ENCODE data around the gene FAF1.
A peak's percentile ranks its signal among the peaks of the same experiment; 100 is the strongest.

The FAF1 gene

DNA sequence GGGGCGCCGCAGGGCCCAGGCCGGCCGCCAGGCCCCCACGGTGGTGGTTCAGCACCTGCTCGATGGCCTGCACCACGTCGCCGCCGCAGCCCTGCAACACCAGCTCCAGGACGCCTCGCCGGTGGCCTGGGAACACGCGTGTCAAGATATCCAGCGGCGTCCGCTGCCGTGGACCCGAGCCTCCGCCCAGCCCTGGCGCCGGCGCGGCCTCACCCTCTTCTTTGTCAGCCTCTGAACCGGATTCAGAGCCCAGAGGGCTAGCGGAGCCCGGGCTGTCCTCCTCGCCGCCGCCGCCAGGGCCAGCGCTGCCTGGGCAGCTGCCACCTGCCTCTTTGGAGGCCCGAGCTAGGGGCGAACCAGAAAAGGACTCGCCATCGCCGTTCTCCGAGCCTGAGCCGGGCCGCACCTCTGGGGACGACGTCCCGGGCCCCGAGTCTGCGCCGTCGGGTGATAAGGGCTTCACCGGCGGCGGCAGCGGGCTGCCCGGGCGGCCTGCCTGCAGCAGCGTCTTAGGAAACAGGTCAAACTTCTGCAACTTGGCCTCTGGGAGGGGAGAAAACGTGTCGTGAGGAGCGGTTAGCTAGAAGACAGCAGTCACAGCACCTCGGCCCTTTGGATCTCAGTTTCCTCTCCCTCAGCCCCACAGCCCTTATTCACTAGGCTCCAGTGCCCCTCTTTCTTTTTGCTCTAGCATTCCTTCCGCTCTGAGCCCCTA lies 540.7 kb downstream of the FAF1 start:
- DNase-seq = no peak

DNA sequence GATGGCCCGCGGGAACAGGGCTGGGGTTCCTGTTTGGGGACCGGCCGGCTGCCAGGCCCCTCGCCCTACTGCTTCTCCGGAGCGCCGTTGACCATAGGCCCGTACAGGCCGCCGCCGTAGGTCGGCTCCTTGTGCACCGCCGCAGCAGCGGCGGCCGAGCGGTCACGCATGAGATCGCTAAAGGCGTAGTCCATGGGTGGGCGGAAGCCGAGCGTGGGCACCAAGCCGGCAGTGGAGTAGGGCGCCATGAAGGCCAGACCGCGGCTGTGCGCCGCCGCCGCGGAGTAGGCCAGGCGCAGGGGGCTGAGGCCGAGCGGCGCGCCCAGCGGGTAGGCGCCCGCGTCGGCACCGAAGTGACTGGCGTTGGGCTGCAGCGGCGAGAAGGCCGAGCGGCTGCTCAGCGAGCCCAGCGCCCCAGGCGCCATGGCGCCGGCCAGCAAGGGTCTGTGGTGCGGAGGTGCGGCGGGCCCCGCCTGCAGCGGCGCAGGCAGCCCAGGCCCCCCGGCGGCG lies 541.4 kb downstream of the FAF1 start:
- Mint-ChIP-seq H3K4me1 (peaks cover 32% of the 10 kb centered on the region), H3K36me3 (ENCODE audit: low read depth) (no peaks in the 10 kb centered on the region), H3K4me3 (no peak overlapping the region), H3K9me3 (no peaks in the 10 kb centered on the region), H3K27ac (no peak overlapping the region), H3K27me3 (peaks cover 80% of the 10 kb centered on the region)
- ATAC-seq (no peak), DNase-seq (peak; percentile 9)

More for the DNA sequence above, 540.7 kb downstream of the FAF1 start:
- peak; percentile 12 for ATAC-seq
- peaks cover 38% of the 10 kb centered on the region for H3K4me1 Mint-ChIP-seq
- H3K9me3 Mint-ChIP-seq = no peaks in the 10 kb centered on the region
- no peak overlapping the region for H3K27ac Mint-ChIP-seq
- no peaks in the 10 kb centered on the region for H3K36me3 Mint-ChIP-seq (ENCODE audit: low read depth)
- peak overlapping the region; percentile 19 for H3K4me3 Mint-ChIP-seq
- peaks cover 81% of the 10 kb centered on the region for H3K27me3 Mint-ChIP-seq

DNA sequence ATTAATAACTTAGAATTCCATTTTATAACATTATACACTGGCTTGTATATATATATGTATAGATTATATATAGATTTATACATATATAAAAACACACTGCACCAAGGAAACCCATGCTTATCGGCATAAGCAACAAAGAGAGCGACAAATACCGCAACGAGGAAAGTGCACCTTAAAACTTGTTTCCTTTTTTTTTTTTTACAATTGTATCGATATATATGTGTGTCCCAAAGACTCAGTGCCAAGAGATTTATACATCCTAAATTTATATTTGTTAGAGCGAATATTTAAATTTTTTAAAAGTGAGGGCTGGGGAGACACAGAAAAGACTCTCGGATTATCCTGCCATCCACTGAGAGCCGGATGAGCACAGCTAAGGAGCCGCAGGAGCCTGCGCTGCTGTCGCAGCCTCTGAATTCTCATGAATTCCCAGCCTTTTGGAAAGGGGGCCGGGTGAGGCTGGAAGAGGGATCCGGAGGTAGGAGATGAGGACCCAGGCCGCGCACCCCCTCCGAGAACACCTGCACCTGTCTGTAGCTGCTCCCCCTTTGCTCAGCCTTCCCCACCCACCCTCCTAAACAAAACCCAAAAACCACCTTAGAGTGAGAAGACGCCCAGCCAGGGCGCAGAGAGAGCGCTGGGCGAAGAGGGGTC lies 542.0 kb downstream of the FAF1 start:
- no peaks in the 10 kb centered on the region for H3K36me3 Mint-ChIP-seq (ENCODE audit: low read depth)
- H3K27me3 Mint-ChIP-seq = peaks cover 80% of the 10 kb centered on the region
- ATAC-seq = no peak
- H3K9me3 Mint-ChIP-seq = no peaks in the 10 kb centered on the region
- no peak for DNase-seq
- peak overlapping the region; percentile 32 for H3K27ac Mint-ChIP-seq
- H3K4me1 Mint-ChIP-seq = peaks cover 28% of the 10 kb centered on the region
- H3K4me3 Mint-ChIP-seq = no peak overlapping the region

DNA sequence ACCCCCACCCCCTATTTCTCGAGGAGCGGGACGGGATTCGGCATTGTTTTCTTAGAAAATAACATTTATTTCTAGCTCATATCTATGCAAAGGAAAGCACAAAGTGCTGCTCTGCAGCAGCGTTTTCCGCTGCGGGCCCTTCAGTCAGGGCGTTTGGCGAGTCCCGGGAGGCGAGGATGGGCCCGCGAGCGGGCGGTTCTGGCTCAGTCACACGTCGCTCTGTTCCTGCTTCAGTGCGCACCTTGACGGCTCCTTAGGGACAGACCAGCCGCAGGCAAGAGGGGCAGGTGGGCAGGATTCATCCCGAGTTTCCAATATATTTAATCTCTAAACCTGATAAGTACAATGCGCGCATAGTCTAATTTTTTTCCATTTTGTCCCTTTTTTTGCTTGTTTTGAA lies 542.6 kb downstream of the FAF1 start:
- Mint-ChIP-seq H3K36me3 (ENCODE audit: low read depth) (no peaks in the 10 kb centered on the region), H3K4me1 (peaks cover 24% of the 10 kb centered on the region), H3K4me3 (no peak overlapping the region), H3K27me3 (peaks cover 80% of the 10 kb centered on the region), H3K9me3 (no peaks in the 10 kb centered on the region), H3K27ac (peak overlapping the region; percentile 32)
- DNase-seq (no peak), ATAC-seq (no peak)

DNA sequence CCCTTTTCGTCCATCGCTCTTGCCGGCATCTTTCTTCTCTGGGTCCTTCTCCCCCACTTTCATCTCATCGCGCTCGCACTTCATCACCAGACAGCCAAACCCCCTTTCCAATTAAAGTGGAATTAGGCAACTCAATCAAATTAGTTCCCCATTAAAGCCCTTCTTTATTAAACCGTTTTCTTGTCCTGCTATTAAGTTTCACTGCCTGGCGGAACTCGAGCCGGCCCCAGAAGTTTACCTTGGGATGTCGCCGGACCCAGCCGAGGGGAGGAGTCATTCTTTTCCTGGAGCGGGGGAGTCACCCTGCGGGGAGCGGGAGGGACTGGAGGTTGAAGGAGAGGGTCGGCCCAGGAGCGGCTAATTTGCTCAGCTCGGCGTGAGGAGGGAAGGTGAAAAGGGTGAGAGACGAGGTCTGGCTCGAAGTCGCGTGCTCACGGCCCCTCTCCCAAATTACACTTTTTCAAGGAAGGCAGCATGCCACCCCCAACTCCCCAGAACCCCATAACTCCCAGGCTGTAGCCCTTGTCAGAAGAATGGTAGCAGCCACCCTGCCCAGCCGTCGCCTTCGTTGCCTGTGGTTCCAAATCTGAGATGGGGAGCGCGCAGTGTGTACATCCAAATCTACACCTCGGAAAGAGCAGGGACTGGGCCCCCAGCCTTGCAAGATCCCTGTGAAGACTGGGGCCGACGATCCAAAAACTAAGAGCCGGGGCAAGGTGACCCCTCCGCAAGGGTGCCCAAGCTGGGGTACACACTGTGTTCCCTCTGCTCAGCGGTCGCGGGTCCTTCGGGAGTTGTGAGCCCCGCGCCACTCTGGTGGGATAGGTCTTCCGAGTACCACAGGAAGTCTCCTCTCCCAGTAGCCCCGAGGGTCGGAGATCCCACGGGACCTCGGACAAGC lies 543.3 kb downstream of the FAF1 start:
- Mint-ChIP-seq H3K4me3 (no peak overlapping the region), H3K36me3 (ENCODE audit: low read depth) (no peaks in the 10 kb centered on the region), H3K27me3 (peaks cover 75% of the 10 kb centered on the region), H3K27ac (no peak overlapping the region), H3K9me3 (no peaks in the 10 kb centered on the region), H3K4me1 (peaks cover 19% of the 10 kb centered on the region)
- ATAC-seq (no peak), DNase-seq (no peak)

DNA sequence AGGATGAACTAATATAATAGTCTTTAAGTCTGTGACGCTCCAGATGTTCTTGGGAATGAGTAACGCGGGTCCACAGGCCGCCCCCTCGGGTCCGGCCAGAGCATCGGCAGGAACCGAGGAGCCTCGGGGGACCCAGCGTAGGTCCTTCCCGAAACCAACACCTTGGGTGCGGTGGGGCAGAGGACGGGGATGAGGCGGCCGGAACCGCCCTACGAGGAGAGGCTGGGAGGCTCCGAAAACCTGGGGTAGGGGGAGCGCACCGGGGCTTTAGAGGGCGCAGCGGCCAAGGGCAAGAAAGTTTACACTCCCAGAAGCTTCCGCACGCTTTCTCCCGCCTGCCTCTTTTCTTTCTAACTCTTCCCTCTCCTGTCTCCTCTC lies 543.9 kb downstream of the FAF1 start:
- H3K9me3 Mint-ChIP-seq = no peaks in the 10 kb centered on the region
- peaks cover 18% of the 10 kb centered on the region for H3K4me1 Mint-ChIP-seq
- DNase-seq (no peak), ATAC-seq (no peak)
- no peaks in the 10 kb centered on the region for H3K36me3 Mint-ChIP-seq (ENCODE audit: low read depth)
- no peak overlapping the region for H3K4me3 Mint-ChIP-seq
- H3K27ac Mint-ChIP-seq = no peak overlapping the region
- peaks cover 73% of the 10 kb centered on the region for H3K27me3 Mint-ChIP-seq

DNA sequence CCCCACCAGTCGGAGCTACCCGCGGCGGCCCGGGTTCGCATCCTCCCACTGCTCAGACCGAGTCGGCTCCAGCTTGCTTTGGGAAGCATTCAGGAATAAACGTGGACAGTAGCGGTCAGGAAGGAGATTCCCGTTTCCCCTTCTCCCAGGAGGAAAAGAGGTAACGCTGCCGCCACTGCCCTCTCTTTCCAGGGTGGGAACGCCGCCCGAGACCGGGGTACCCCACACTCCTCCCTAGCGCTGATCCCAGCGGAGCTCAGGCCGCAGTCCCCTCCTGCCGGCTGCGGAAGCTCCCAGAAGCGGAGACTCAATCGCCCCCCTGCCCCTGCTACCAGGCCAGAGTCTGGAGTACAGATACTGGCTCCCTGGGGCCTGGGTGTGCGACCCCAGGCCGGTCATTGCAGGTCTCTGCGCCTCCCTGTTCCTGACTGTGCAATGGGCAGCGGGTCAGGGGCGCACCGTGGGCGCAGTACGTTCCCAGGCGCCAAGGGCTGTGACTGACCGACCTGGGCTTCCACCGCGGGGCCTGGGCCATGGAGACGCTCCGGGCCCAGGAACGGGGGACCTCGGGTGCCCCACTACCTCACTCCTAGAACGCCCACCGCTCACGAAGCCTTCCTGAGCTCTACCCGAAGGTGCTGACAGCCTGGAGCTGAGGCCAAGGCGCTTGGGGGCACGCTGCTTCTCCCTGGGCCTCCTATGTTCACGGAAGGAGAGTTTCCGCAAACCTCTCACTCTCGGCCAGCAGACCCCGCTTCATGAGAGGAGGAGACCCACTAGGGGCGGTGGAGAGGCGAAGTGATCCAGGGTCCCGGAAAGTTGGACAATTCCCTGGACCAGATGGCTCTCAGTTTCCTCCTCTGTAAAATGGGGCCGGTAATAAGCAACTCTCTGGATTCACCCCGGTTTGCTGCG lies 544.6 kb downstream of the FAF1 start:
- Mint-ChIP-seq H3K36me3 (ENCODE audit: low read depth) (no peaks in the 10 kb centered on the region), H3K9me3 (no peaks in the 10 kb centered on the region), H3K4me3 (no peak overlapping the region), H3K4me1 (peaks cover 17% of the 10 kb centered on the region), H3K27me3 (peaks cover 75% of the 10 kb centered on the region), H3K27ac (no peak overlapping the region)
- ATAC-seq (no peak), DNase-seq (no peak)

DNA sequence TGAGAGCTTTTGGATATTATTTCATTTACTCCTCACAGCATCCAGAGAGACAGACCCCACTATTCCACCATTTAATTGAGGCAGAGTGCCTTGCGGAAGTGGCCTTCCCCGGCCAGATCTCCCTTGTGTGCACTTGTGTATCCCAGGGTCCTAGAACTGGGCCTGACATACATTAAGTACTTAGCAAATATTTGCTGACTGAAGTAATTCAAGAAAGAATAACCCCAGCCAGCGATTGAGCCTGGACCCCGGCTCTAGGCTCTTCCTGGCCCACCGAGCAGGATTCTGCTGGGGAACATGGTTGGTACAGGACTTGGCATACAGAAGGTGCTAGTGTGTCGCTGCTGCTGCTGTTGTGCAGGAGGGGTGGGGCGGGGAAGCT lies 545.2 kb downstream of the FAF1 start:
- DNase-seq (no peak), ATAC-seq (no peak)
- Mint-ChIP-seq H3K9me3 (no peaks in the 10 kb centered on the region), H3K27ac (no peak overlapping the region), H3K27me3 (peaks cover 69% of the 10 kb centered on the region), H3K4me3 (no peak overlapping the region), H3K4me1 (peaks cover 10% of the 10 kb centered on the region), H3K36me3 (ENCODE audit: low read depth) (no peaks in the 10 kb centered on the region)

DNA sequence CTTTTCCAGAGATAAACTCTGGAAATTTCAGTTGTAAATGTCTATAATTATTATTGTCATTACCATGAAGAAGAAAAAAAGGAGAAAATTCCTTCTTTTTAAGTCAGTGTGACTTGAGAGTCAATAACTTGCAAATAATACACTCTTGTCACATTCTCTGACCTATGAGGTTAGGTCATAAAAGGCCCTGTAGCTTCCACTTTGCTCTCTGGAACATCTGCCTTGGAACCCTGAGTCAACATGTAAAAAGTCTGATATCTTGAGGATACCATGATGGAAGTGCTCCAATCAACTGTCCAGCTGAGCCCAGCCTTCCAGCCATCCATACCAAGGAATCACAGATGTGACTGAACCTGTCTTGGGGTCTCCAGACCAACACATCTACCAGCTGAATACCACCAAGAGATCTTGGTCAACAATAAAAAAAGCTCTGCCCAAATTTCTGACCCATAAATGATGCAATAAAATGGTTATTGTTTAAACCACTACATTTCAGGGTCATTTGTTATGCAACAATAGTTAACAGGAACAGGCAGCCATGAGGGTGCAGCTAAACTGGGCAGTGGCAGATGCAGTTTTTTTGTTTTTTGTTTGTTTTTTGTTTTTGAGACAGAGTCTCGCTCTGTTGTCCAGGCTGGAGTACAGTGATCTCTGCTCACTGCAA lies 547.1 kb downstream of the FAF1 start:
- ATAC-seq (no peak), DNase-seq (no peak)
- peaks cover 62% of the 10 kb centered on the region for H3K27me3 Mint-ChIP-seq
- no peak overlapping the region for H3K4me3 Mint-ChIP-seq
- H3K27ac Mint-ChIP-seq = no peak overlapping the region
- no peaks in the 10 kb centered on the region for H3K9me3 Mint-ChIP-seq
- peaks cover 8% of the 10 kb centered on the region for H3K4me1 Mint-ChIP-seq
- no peaks in the 10 kb centered on the region for H3K36me3 Mint-ChIP-seq (ENCODE audit: low read depth)

DNA sequence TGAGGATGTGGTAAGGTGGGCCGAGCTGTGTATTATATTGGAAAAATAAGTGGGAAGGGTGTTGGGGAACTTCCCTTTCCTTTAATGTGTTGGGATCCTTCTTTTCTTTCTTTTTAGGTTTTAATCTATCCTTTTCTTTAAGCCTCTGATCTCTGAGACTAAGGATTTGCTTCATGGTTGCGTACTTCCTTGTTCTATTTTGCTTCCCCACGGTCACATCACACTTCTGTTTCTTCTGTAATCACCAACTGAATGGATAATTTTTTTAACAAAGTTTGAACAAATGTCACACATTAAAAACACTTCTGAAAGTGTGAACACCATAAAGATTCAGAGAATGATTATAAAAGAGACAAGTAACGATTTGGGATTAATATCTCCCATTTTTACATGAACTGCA lies 554.3 kb downstream of the FAF1 start:
- no peaks in the 10 kb centered on the region for H3K4me1 Mint-ChIP-seq
- ATAC-seq (no peak), DNase-seq (no peak)
- H3K36me3 Mint-ChIP-seq (ENCODE audit: low read depth) = no peaks in the 10 kb centered on the region
- H3K27ac Mint-ChIP-seq = no peak overlapping the region
- peaks cover 44% of the 10 kb centered on the region for H3K27me3 Mint-ChIP-seq
- H3K9me3 Mint-ChIP-seq = no peaks in the 10 kb centered on the region
- H3K4me3 Mint-ChIP-seq = no peak overlapping the region

DNA sequence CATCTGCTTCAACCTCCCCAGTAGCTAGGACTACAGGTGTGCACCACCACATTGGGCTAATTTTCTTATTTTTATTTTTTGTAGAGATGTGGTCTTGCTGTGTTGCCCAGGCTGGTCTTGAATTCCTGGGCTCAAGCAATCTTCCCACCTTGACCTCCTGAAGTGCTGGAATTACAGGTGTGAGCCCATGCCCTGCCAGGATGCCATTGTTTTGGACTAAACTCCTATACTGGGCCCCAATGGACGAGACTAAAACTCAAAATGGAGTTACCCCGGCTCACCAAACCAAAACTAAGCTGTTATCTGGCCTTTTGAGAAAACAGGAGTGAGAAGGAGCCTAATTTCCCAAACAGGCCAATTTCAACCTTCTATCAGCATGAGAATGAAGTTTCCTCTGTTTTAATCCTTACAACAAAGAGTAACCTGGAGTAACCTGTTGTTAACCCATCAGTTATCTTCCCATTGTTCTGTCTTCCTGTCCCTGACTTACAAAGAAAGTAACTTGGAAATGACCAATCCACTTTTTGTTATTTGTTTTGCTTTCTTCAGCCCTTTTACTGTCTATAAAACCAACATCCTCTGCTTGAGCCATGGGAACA lies 566.4 kb downstream of the FAF1 start:
- ATAC-seq (no peak), DNase-seq (no peak)
- H3K4me1 Mint-ChIP-seq = no peaks in the 10 kb centered on the region
- peaks cover 6% of the 10 kb centered on the region for H3K9me3 Mint-ChIP-seq
- H3K36me3 Mint-ChIP-seq (ENCODE audit: low read depth) = no peaks in the 10 kb centered on the region
- H3K27ac Mint-ChIP-seq = no peak overlapping the region
- no peak overlapping the region for H3K4me3 Mint-ChIP-seq
- peaks cover 23% of the 10 kb centered on the region for H3K27me3 Mint-ChIP-seq

Data from activated naive CD8-positive, alpha-beta T cell treated with anti-CD3 and anti-CD28 coated beads, Interleukin-2, amount 50 U/mL, for 24 hours (primary cell).